NCI-H2196 treated with DMSO at 0.1 percent for 48 hours (cell line): Measurements from ENCODE around the gene SIRT7.
A peak's percentile ranks its signal among the peaks of the same experiment; 100 is the strongest.

ENCODE experiments used
- DNase-seq: peaks from one replicate; lab custom pipeline; 2025; ENCODE audit not compliant: unreplicated experiment; lab: John Stamatoyannopoulos, UW

SIRT7 gene

DNA sequence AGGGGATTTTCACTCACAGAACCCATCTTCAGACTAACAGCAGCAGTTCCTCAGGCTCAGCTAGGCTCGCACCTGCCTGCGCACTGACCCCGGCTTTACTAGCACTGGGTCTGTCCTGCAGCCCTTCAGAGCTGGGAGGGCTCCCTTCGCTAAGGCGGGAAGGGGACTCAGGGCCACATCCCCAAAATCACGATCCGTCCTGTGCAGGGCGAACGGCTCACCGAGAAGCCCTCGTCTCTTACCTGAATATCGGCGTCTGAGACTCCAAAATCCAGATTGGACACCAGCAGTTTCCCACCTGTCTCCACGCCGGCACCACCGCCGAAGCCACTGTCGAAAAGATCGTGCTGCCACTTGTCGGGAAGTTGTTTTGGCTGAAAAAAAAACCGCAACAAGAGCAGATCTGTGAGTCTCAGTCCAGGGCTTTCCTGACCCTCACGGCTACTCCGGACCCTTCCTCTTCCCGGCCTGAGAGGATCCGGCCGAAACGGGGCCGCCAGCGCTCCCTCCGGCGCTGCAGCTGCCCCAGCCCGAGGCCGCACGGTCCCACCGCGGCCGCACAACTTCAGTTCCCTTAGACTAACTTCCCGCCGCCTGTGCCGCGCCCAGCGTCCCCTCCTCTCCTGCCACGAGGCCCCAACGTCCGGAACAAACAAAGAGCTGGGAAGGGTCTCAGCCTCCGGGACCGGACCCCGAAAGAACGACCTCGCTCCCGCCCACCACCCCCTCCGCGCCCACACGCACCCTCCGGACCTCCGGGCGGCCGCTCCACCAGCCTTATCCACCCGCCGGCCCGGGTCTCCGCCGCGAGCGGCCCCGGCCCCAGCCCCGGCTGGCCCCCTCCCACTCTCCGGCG lies 27.3 kb downstream of the SIRT7 start:
- DNase-seq = no peak

GRCh38 chr17:81889602-81890001 lies 28.4 kb downstream of the SIRT7 start:
- no peak for DNase-seq

GRCh38 chr17:81888988-81889595 lies 28.9 kb downstream of the SIRT7 start:
- DNase-seq = no peak

- no peak for DNase-seq
Measured at GRCh38 chr17:81888105-81888987, 29.6 kb downstream of the SIRT7 start.

DNA sequence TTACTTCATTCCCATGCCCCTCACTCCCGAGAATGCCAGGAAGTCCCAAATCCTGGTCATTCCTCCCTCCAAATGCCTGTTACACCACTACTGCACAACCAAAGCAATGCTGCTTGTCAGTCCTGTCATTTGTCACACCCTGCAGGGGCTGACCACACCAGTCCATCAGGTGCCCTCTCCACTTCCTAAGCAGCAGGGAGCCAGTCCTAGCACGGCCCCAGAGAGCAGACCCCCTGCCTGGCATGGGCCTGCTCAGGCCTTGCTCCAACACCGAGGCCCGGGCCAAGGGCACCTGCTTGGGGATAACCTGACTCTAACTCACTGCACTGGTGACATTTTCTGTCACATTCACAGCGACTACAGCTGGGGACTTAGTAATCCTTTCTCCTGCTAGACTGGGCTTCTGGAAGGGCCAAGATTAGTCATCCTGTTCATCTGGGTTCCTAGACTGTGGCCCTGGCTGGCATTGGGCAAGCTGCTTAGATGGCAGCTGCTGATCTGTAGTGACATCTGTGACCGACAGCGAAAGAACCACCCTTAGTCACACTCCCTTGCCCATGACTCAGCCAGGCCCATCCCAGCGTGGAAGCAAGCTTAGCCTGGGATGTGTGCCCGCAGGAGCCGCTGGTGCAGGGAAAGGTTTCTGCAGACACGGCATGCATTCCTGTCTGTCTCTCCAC lies 32.0 kb downstream of the SIRT7 start:
- no peak for DNase-seq

- no peak for DNase-seq
Measured at GRCh38 chr17:81885454-81885853, 32.5 kb downstream of the SIRT7 start.

DNA sequence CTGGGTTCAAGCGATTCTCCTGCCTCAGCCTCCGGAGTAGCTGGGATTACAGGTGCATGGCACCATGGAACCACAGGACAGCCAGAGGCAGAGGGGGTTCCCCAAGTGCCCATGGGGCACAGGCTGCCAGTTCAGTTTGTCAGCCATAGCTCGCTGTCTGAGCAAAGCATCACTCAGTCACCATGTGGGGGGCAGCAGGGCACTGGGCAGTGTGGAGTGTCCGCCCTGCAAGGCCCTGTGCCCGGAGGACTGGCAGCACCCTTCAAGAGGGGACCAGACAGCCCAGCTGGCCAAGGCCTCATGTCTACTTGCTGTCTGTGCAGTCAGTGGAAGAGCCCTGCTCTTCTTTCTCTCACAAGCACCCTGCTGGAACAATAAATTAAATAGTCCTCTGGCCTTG lies 33.0 kb downstream of the SIRT7 start:
- DNase-seq = no peak

DNA sequence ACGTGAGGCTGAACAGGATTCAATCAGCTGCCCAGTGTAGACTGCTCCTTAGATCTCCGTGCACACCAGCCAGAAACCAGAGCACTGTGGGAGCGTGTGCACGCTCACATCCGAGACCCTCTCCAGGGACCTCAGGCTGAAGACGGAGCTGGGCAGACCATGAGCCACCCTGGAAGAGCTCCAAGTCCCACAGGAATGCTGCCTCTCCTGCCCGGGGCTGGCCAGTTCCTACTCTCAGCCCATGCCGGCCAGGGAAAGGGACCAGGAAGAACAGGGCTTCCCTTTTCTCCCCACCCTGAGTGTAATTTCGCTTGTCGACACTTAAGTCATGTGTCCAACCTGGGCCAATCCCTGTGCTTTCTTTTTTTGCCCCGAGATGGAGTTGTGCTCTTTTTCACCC lies 33.5 kb downstream of the SIRT7 start:
- DNase-seq = no peak

- no peak for DNase-seq
Measured at GRCh38 chr17:81879121-81879520, 38.9 kb downstream of the SIRT7 start.

DNA sequence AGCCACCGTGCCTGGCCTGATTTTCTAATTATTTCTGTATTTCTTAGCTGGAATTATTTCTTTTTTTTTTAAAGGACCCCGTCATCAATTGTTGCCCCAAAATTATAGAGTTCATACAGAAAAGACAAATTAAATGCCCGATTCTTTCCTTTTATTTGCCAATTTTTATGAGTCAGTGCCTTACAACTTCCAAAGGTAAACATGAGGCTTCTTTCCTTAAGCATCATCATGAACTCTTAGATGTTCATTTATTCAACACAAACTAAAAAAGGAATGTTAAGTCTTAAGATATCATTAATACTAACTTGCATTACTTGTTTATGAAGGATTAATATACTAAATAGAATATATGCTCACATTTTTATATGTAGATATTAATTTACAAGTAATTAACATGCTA lies 39.7 kb downstream of the SIRT7 start:
- no peak for DNase-seq

- DNase-seq = no peak
Measured at GRCh38 chr17:81877569-81877968, 40.4 kb downstream of the SIRT7 start.

- DNase-seq = peak; percentile 90
Measured at GRCh38 chr17:81871387-81872230, 46.4 kb downstream of the SIRT7 start.

DNA sequence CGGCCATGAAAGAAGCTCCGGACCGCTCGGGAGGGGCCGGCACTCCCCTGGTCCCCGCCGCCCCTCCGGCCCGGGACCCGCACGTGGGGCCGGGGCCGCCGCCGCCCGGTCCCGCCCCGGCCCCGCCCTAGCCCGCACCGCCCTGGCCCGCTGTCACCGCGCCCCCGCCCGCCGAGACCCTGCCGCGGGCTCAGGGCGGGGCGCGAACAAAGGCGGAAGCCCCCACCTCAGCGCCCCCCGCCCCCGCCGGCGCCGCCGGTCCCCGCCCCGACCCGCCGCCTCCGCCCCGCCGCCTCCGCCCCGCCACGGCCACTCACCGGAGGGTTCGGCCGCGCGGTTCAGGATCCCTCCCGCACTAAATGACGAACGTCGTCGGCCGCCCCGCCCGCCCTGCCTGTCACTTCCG lies 47.0 kb downstream of the SIRT7 start, which contains the start of gene ARHGDIA:
ARHGDIA (minus strand) TSS at position 357 of the 406 bp plus-strand sequence. CDS start 1,407 bp downstream, outside the sequence.
- DNase-seq = no peak

DNA sequence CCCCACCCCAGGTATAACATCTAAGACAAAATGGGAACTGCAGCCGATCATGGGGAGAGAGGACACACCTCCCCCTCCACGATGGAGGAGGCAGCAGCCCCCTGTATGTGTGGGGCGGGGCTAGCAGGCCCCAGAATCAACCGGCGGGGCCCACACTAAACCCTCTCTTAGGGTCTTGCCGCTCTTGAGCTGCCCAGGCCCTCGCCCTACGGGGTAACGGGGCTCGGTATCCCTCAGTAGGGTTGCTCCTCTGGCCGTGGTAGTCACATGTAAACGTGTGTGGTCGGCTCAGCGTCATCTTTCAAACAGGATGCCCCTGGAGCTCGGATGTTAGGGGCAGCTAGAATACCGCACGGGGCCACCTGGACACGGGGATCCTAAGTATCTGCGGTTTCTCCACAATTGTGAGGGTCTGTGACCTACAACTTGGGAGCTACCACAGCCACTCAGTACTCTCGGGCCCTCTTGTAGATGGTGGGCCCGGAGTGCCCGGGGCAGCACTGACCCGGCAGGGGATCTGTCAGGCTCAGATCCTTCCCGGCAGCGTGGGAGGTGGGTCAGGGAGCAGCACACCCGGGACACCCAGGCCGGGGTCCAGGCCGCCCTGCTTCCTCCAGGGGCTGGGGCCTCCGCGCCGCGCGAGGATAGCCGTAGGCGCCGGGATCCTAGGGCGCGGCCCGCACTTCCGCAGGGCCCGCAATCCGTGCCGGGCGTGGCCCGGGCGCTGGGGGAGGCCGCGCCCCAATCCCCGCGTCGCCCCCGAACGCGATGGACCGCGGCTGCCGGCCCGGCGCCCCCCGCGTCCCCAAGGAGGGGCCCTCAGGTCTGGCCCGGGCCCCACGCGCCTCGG lies 47.6 kb downstream of the SIRT7 start:
- DNase-seq = no peak

DNA sequence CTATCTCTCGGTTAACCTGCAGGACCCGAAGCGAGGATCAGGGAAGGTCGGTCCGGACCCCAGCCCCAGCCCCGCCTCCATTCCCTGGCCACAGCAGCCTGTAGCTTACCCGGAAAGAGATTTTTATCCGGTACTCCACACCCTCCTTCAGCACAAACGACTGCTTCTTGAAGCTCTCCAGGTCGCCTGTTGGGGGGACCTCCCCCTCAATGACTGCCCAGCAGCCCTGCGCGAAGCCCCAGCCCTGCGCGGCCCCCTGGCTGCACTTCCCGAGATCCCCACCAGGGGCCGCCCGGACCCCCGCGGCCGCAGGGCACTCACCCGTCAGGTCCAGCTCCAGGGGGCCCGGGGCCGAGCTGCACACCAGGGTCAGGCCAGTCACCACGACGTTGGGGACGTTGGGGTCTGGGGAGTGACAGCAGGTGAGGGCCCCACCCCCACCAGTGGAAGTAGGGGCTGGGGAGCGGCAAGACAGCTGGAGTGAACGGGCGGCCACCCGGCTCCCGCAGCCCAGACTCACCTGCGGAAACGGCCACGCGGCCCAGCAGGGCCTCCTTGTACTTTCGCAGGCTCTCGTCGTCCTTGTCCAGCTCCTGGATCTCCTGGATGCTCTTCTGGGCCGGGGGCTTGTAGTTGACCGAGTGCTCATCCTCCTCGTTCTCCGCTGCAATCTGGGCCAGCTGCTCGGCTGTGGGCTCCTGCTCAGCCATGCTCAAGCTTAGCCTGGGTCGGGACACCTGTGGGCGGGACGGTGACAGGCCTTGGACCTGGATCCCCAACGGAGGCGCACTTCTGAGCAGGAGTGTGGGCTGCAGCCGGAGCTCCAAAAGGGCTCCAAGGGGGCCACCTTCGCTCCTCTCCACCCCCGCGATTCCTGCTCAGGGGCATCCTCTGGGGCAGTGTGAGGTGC lies 48.5 kb downstream of the SIRT7 start:
- DNase-seq = no peak

GRCh38 chr17:81868674-81869220 lies 49.2 kb downstream of the SIRT7 start:
- no peak for DNase-seq

DNA sequence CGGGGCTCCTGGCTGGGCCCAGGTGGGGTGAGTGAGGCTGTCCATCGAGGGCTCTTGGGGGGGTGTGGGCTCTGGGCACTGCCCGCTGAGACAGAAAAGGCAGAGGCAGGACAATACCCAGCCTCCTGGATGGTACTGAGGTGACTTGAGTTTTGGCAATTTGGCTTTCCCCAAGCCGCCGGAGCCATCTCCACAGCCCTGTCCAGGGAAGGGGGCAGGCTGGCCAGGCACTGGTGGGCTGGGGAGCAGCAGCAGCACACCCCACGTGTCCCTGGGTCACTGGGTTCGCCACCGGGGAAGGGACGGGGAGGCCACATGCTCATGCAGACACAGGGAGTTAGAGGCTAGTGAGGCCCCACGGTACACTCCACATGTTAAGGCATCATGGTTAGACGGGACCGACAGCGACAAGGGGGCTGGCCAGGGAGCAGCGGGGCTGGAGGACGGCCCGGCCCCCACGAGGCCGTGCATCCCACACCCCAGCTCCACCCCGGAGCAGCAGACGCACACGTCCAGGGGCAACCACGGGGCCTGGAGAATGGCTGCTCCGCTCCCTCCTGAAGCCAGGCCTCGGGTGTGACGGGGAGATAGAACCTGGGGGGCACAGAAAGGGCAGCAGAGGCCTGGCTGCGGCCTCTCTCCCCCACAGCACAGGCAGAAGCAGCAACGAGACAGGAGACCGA lies 49.8 kb downstream of the SIRT7 start:
- DNase-seq = no peak
